ENCODE data around the gene EML1.
A peak's percentile ranks its signal among the peaks of the same experiment; 100 is the strongest.

EML1 gene

GRCh38 chr14:99793213-99794150 lies at the start of gene EML1:
EML1 (plus strand) TSS chr14:99793413; CDS start chr14:99793477, 64 bp downstream.
- peak; percentile 65 for DNase-seq

- DNase-seq = no peak
Measured at GRCh38 chr14:99744199-99744872, 48.9 kb upstream of the EML1 start.

GRCh38 chr14:99744873-99745224 lies 48.4 kb upstream of the EML1 start:
- no peak for DNase-seq

- no peak for DNase-seq
Measured at GRCh38 chr14:99745307-99745951, 47.8 kb upstream of the EML1 start.

- DNase-seq = no peak
Measured at GRCh38 chr14:99747167-99747566, 46.0 kb upstream of the EML1 start.

GRCh38 chr14:99747582-99748330 lies 45.5 kb upstream of the EML1 start:
- DNase-seq = no peak

- no peak for DNase-seq
Measured at GRCh38 chr14:99748529-99748928, 44.7 kb upstream of the EML1 start.

- DNase-seq = no peak
Measured at GRCh38 chr14:99749142-99749541, 44.1 kb upstream of the EML1 start.

GRCh38 chr14:99749763-99750715 lies 43.2 kb upstream of the EML1 start:
- no peak for DNase-seq

- no peak for DNase-seq
Measured at GRCh38 chr14:99750746-99751450, 42.3 kb upstream of the EML1 start.

- no peak for DNase-seq
Measured at GRCh38 chr14:99751539-99752485, 41.4 kb upstream of the EML1 start.

GRCh38 chr14:99752486-99753121 lies 40.6 kb upstream of the EML1 start:
- no peak for DNase-seq

GRCh38 chr14:99753225-99754140 lies 39.7 kb upstream of the EML1 start:
- DNase-seq = no peak

GRCh38 chr14:99754141-99755067 lies 38.8 kb upstream of the EML1 start:
- DNase-seq = no peak

- DNase-seq = no peak
Measured at GRCh38 chr14:99755068-99755405, 38.2 kb upstream of the EML1 start.

- no peak for DNase-seq
Measured at GRCh38 chr14:99755629-99756603, 37.3 kb upstream of the EML1 start.
